Natural killer cell (primary cell): Measurements from ENCODE around the gene ARHGAP26. TPM values are rescaled to one million over a fixed set of nuclear protein-coding genes. Genes with fewer than 3 reads are reported as not detected.

Source experiments
- ATAC-seq, 3 donors: fragments of 150-1000 bp in 2 of 3; fragments of 200-7000 bp in 1 of 3; cut with Tn5 transposase; 1 replicate in 1 of 3; 2 replicates in 2 of 3; pipeline ENCODE4 v1.10.0; 2021; ENCODE audit warnings: mild to moderate bottlenecking in 2 of 3, moderate library complexity in 2 of 3
- DNase-seq, 2 donors: peaks; one replicate each; pipeline versions ENCODE4 v3.0.0 to v3.0.0-alpha.2; 2013 to 2021; ENCODE audit warnings: mixed read lengths in 1 of 2
- H3K27ac ChIP-seq: one replicate; pipeline ENCODE4 v1.5.1; 2013; ENCODE audit warnings: mild to moderate bottlenecking, low read length
- H3K27me3 ChIP-seq: one replicate; pipeline ENCODE4 v1.6.1; 2013; ENCODE audit warnings: low read length; ENCODE audit not compliant: control insufficient read depth, insufficient read depth
- H3K36me3 ChIP-seq: one replicate; pipeline ENCODE4 v1.6.1; 2013; ENCODE audit warnings: low read length; ENCODE audit not compliant: control insufficient read depth, insufficient read depth
- H3K4me1 ChIP-seq: one replicate; pipeline ENCODE4 v1.6.1; 2013; ENCODE audit warnings: low read length; ENCODE audit not compliant: control insufficient read depth, insufficient read depth
- H3K4me3 ChIP-seq: one replicate; pipeline ENCODE4 v1.5.1; 2013; ENCODE audit warnings: low read length
- H3K9me3 ChIP-seq: one replicate; pipeline ENCODE4 v1.6.1; 2013; ENCODE audit warnings: low read length; ENCODE audit not compliant: control insufficient read depth, insufficient read depth
- H3K27ac Mint-ChIP-seq, 2 donors: one replicate each; pipeline ENCODE4 v1.8.0; 2022; ENCODE audit warnings: mild to moderate bottlenecking in 2 of 2, mixed read lengths in 2 of 2, moderate library complexity in 1 of 2
- H3K27me3 Mint-ChIP-seq, 2 donors: one replicate each; pipeline ENCODE4 v1.8.0; 2022; ENCODE audit warnings: low read depth in 2 of 2, mixed read lengths in 2 of 2
- H3K36me3 Mint-ChIP-seq: one replicate; pipeline ENCODE4 v1.8.0; 2022; ENCODE audit warnings: mixed read lengths
- H3K4me1 Mint-ChIP-seq, 2 donors: one replicate each; pipeline ENCODE4 v1.8.0; 2022; ENCODE audit warnings: mixed read lengths in 2 of 2
- H3K4me3 Mint-ChIP-seq: one replicate; pipeline ENCODE4 v1.8.0; 2022; ENCODE audit warnings: mild to moderate bottlenecking, moderate library complexity, mixed read lengths
- H3K9me3 Mint-ChIP-seq, 2 donors: one replicate each; pipeline ENCODE4 v1.8.0; 2022; ENCODE audit warnings: mixed read lengths in 2 of 2
- WGBS: methylation state at CpG from one replicate; pipeline ENCODE4 v1.1.7; 2013; ENCODE audit warnings: missing lambda C conversion rate; ENCODE audit not compliant: insufficient coverage; 5-methylcytosine and 5-hydroxymethylcytosine counted together
- intact Hi-C: fragments of 100-400 bp; cut with micrococcal nuclease; formaldehyde crosslinking; loops from one replicate; pipeline ENCODE4 v1.14.2; 2022
- total RNA-seq, 4 donors: library from RNA; stranded (reverse); fragments of 120-200 nt in 1 of 4; gene quantifications; one replicate each; pipeline versions ENCODE4 v1.2.3 to v1.2.4, GENCODE V29; 2013 to 2022
- TF ChIP-seq, protein P1 (sequence below): fragments of 200-600 bp; IDR thresholded peaks from one replicate; pipeline ENCODE4 v1.8.0; 2022; ENCODE audit warnings: antibody characterized with exemption

ARHGAP26 gene
- total RNA-seq, 3 donors from 2014 or later (not counting 1 experiment from before 2014, with no cell fraction given), result 153 to 159 (median 158) TPM

DNA sequence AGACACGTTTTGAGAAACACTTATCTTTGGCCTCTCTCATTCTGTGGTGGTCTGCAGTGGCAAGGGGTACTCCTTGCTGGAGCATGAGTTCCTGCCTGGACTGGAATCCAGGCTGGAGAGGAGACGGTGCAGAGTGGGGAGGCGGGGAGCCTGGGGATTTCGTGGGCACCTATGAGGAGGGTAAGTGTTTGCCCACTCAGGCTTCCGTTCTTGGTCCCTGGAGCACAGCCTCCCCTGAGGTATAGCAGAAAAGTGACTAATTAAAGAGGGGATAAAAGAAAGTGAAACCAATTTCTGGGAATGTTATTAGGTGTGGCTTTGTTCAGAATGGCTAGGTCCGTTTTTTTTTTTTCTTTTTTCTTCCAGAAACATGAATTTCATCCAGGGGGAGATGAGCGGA, 90.8 kb downstream of the ARHGAP26 start:
- H3K4me1 ChIP-seq, result peaks cover 26% of the 10 kb centered on the region
- no peak for DNase-seq
- H3K9me3 Mint-ChIP-seq, result no peaks in the 10 kb centered on the region
- no peaks in the 10 kb centered on the region for H3K27me3 ChIP-seq
- no peak overlapping the region for H3K27ac ChIP-seq
- WGBS, result 63% methylated on average over 7 of the region's 7 CpGs
- H3K27ac Mint-ChIP-seq, result peak overlapping the region in 1 of 2 donors; percentile 20
- TF ChIP-seq, protein P1, sequence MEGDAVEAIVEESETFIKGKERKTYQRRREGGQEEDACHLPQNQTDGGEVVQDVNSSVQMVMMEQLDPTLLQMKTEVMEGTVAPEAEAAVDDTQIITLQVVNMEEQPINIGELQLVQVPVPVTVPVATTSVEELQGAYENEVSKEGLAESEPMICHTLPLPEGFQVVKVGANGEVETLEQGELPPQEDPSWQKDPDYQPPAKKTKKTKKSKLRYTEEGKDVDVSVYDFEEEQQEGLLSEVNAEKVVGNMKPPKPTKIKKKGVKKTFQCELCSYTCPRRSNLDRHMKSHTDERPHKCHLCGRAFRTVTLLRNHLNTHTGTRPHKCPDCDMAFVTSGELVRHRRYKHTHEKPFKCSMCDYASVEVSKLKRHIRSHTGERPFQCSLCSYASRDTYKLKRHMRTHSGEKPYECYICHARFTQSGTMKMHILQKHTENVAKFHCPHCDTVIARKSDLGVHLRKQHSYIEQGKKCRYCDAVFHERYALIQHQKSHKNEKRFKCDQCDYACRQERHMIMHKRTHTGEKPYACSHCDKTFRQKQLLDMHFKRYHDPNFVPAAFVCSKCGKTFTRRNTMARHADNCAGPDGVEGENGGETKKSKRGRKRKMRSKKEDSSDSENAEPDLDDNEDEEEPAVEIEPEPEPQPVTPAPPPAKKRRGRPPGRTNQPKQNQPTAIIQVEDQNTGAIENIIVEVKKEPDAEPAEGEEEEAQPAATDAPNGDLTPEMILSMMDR, result no peak
- peaks cover 74 to 81% of the 10 kb centered on the region in 2 donors for H3K4me1 Mint-ChIP-seq
- H3K4me3 ChIP-seq, result no peak overlapping the region
- no peaks in the 10 kb centered on the region for H3K27me3 Mint-ChIP-seq
- H3K36me3 Mint-ChIP-seq, result no peaks in the 10 kb centered on the region
- no peaks in the 10 kb centered on the region for H3K9me3 ChIP-seq
- intact Hi-C loops, result no loop called here
- no peak overlapping the region for H3K4me3 Mint-ChIP-seq
- no peak for ATAC-seq
- no peaks in the 10 kb centered on the region for H3K36me3 ChIP-seq

DNA sequence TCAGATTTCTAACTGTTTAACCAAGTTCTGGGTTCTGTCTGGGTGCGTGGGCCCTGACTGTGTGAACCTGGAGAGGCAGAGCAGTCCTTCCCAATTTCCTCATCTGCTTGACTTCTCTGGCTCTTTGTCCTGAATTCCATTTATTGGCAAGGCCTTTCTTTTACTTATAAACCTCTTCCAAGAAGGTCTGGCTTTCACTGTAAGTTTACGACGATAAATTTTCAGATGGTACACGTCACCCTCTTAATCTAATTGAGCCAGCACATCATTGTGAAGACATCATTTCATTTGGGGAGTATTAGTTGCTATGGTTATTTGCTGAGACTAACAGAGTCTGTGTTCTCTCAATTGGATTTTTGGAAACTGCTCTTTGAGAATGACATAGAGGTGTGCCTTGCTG, 92.4 kb downstream of the ARHGAP26 start:
- ATAC-seq (no peak), DNase-seq (no peak)
- Histone ChIP-seq H3K27me3 (no peaks in the 10 kb centered on the region), H3K4me3 (no peak overlapping the region), H3K4me1 (peaks cover 28% of the 10 kb centered on the region), H3K9me3 (no peaks in the 10 kb centered on the region), H3K27ac (no peak overlapping the region), H3K36me3 (no peaks in the 10 kb centered on the region)
- Mint-ChIP-seq H3K36me3 (no peaks in the 10 kb centered on the region), H3K27ac (peak overlapping the region; percentile 25 to 47), H3K9me3 (no peaks in the 10 kb centered on the region), H3K4me3 (no peak overlapping the region), H3K27me3 (no peaks in the 10 kb centered on the region), H3K4me1 (peaks cover 76 to 77% of the 10 kb centered on the region in 2 donors)
- TF ChIP-seq, protein P1, result no peak
- WGBS, result 100% methylated on average over 1 of the region's 4 CpGs
- intact Hi-C loops, result no loop called here

DNA sequence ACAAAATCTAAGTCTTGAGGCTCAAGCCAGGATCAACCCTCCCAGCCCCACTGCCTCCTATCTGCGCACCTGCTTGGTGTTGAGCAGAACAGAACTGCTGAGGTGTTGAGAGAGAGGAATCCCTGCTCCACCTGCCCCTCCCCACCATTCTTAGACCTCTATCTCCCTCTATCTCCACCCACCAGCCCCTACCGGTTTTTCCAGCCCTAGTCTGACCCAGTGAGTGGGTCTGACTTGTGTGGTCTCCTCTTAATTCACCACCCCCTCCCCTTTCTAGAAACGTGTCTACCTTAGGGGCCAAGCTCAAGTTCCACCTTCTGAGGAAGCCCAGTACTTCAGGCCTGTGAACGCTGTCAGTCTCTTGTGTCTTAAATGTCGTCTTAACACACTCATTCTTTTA, 93.7 kb downstream of the ARHGAP26 start:
- ATAC-seq, result no peak
- Histone ChIP-seq H3K4me3 (no peak overlapping the region), H3K27ac (no peak overlapping the region), H3K4me1 (peaks cover 28% of the 10 kb centered on the region), H3K36me3 (no peaks in the 10 kb centered on the region), H3K27me3 (no peaks in the 10 kb centered on the region), H3K9me3 (no peaks in the 10 kb centered on the region)
- 73% methylated on average over 5 of the region's 5 CpGs for WGBS
- intact Hi-C loops, result no loop called here
- TF ChIP-seq, protein P1, result no peak
- DNase-seq, result no peak
- Mint-ChIP-seq H3K27ac (peak overlapping the region in 1 of 2 donors; percentile 76), H3K9me3 (no peaks in the 10 kb centered on the region), H3K4me1 (peaks cover 74 to 77% of the 10 kb centered on the region in 2 donors), H3K4me3 (no peak overlapping the region), H3K27me3 (no peaks in the 10 kb centered on the region), H3K36me3 (no peaks in the 10 kb centered on the region)
